IPS-18c (cell line): ENCODE data around the gene KIF17.
A peak's percentile ranks its signal among the peaks of the same experiment; 100 is the strongest.

Experiments
- H3K4me3 ChIP-seq: 2 replicates; pipeline ENCODE4 v1.7.0; 2013; ENCODE audit warnings: low read depth, mild to moderate bottlenecking, low read length, moderate library complexity; ENCODE audit not compliant: insufficient read depth
- H3K9me3 ChIP-seq: one replicate; pipeline ENCODE4 v1.6.1; 2013; ENCODE audit warnings: mild to moderate bottlenecking, low read length, moderate library complexity; ENCODE audit not compliant: control insufficient read depth, insufficient read depth

KIF17 gene

DNA sequence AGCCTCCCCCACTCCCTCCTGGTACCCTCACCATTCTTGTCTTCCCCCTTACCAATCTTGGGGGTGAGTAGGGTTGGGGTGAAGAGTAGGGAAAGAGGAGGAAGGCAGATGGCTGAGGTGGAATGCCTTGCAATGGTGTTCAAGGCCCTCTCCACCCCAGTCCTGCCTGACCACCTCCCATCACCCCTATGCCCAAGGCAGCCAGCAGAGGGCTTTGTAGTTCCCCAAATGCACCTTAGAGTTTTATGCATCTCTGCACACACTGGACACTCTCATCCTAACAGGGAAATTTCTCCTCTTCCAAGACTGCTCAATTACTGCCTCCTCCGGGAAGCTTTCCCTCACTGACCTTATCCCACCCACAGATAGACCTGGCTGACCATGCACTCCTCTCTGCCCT is 15.4 kb downstream of the KIF17 start:
- H3K4me3 ChIP-seq = no peak overlapping the region
- no peaks in the 10 kb centered on the region for H3K9me3 ChIP-seq

DNA sequence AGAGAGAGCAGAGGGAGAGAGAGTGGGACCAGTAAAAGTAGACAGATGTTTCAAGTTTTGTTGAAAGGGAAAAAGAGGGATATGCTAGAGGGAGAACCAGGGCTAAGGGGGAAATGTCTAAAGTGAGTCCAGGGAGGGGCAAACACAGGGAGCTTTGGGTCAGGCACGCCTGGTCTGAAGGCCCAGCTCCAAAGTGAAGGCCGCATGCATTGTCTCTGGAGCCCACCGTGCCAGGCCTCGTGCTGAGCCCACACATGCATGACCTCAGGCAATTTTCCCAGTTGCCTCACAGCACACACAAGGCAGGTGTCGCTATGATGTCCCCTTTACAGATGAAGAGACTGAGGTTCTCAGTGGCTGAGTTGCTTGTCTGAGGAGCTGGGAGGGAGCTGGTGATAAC is 16.0 kb downstream of the KIF17 start:
- no peak overlapping the region for H3K4me3 ChIP-seq
- no peaks in the 10 kb centered on the region for H3K9me3 ChIP-seq

DNA sequence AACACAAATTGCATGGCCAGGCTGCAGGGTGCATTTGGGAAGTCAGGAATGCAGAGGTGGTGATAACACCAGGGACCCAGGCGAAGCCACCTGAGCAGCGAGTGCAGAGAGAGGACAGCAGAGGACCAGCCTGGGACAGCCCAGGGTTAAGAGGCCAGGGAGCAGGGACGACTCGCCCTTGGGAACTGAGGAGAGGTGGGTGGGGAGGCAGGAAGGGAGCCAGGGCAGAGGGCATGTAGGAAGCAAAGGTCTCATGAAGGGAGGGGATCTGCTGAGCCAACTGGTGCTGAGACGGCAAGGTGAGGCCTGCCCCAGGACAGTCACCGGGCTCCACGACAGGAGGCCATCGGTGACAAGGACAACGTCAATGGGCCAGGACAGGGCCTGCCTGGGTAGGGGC is 16.4 kb downstream of the KIF17 start:
- Histone ChIP-seq H3K9me3 (no peaks in the 10 kb centered on the region), H3K4me3 (no peak overlapping the region)

DNA sequence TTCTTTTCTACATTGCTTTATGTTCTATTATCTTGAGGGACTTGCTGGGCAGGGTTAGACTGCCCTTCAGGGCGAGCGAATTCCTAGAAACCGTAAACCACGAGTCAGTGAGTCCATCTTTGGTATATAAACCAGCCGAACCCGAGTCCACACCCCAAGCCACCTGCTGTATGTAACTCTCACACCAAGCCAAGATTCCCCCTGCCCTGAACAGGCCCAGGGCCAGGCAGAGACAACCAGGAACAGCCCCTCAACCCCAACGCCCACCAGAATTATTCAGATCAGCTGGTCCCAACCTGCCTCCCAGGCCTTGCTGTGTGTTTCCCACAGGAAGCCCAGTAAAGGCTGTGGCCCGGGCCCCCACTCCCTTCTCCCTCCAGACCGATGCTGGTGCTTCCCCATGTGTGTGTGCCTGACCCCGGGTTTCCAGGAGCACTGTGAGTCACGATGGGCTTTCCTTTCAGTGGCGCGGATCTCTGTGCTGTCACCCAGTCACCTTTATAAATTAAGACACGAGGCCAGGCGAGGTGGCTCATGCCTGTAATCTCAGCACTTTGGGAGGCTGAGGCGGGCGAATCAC is 17.1 kb downstream of the KIF17 start:
- no peaks in the 10 kb centered on the region for H3K9me3 ChIP-seq
- no peak overlapping the region for H3K4me3 ChIP-seq

DNA sequence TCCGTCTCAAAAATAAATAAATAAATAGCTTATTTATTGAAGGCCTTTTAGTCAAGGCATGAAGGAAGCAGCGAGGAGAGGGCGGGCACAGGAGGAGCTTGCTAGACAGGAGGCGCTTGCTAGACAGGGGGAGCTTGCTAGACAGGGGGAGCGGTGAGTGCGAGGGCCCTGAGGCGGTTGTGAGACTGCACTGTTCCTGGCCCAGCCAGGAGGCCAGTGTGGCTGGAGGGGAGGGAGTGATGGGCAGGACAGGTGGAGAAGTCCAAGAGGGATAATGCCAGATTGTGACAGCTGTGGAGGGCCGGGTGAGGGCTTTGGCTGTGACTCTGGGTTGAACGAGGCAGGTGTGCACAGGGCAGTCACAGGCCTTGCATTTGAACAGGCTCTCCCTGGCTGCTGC is 18.2 kb downstream of the KIF17 start:
- Histone ChIP-seq H3K4me3 (no peak overlapping the region), H3K9me3 (no peaks in the 10 kb centered on the region)

DNA sequence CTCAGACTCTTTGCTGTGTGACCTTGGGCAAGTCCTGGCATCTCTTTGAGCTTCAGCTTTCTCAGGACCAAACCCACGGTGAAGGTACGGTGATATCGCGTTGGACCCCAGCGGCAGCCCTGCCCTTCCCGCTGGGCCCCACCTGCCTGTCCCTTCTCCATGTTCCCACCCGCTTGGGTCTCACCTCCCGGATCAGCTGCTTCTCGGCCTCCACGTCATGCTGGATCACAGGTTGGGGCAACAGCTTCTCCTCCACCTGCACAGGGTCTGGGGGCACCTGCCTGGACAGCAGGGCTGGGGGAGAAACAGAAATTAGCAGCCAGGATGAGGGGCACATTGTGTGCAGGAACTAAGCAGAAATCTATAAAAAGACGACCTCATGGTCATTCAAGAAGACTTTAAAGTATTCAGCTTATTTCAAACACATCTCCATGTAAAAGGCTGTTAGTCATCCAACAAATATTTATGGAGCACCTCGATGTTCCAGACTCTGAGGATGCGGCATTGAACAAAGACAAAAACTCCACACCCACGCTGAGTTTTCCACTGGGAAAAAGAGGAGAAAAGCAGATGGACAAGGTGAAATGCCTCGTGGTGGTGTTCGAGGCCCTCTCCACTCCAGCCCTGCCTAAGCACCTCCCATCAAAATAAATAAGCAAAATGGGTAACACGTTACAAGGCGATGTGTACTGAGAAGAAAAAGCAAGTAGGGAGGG is 19.5 kb downstream of the KIF17 start:
- Histone ChIP-seq H3K4me3 (no peak overlapping the region), H3K9me3 (no peaks in the 10 kb centered on the region)

DNA sequence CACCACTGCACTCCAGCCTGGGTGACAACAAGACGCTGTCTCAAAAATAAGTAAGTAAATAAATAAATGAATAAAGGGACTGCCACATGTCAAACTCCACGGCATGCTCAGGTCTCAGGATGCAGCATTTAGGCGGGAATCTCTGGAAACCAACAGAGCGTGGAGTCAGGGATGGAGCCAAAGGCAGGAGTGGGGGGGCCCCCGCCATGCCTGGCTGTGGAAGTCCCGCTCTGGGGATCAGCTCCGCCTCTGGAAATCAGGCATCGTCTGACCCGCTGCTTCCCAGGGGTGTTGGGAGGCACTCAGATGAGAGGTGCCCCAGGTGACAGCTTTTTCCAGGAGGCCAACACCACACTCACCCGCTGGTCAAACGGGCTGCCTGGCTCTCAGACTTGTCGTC is 20.2 kb downstream of the KIF17 start:
- H3K9me3 ChIP-seq = no peaks in the 10 kb centered on the region
- no peak overlapping the region for H3K4me3 ChIP-seq

DNA sequence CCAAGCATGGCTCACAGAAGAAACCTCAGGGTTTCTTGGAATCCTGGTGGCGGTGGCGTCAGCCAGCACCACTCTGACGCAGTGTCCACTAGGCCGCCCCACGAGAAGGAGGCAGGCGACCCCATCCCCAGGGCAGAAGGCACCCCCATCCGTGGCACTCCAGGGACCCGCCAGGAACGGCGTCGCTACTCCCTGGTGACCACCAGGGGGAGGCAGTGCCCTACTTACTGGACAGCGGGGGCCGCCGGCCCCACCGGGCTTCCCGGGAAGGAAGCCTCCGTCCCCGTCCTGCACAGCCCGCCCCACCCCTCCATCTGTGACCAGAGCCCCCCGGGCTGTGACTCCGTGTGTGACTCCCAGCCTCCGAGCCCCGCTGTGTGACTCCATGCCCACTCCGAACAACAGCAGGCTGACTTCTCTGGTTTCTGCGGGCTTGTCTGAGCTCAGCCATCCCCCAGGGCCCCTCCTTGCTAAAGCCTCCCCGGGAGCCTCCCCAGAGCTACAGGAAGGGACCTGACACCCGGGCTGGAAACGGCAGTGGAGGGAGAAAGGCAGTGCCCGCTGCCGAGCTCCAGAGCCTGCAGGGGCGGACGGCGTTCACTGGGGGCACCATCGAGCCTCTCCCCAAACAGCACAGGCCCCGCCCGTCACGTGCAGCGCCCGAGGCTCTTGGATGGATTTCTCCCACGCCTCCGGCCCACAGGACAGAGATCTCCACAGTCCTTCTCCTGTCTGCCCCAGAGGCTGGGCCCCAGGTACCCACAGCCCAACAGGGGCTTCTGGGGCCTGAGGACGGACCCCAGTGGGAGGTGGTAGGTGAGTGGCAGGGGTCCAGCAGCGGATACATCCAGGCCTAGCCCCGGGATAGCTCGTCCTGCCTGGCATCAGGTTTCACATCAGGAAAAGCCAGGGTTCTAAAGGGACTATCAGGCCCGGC is 21.1 kb downstream of the KIF17 start:
- peak overlapping the region; percentile 73 for H3K4me3 ChIP-seq
- H3K9me3 ChIP-seq = no peaks in the 10 kb centered on the region

DNA sequence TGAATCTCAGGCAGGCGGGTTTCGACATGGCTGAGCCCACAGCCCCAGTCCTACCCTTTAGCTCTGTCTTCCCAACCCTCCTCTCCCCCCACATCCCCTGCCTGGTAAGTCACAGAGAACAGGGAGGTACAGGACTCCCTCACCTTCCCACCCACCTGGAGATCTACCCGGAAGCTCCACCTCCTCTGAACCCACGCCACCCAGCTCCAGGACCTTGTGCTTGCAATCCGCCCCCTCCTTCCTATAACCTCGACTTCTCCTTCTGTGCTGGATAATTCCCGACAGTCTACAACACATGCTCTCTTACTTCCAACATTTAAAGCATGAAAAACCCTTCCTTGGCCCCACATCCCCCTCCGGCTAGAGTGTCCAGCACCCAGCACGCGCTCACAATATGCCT is 22.3 kb downstream of the KIF17 start:
- no peak overlapping the region for H3K4me3 ChIP-seq
- no peaks in the 10 kb centered on the region for H3K9me3 ChIP-seq

DNA sequence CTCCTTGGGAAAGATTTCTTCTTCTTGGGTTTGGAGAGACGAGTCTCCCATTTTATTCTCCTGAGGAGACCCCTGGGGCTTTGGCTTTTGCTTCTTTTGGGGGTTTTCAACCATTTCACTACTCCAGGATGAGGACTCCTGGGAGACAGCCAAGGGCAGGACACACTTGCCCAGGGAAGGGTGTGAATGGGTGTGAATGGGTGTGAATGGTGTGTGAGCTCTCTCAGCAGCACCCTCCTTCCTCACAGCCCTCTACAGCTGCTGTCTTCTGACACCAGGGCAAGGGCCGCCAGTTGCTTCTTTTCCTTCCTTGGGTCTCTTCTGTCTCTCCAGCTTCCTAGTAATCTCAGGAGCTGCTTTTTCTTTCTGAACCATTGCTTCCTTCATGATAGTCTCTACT is 24.2 kb downstream of the KIF17 start:
- Histone ChIP-seq H3K4me3 (no peak overlapping the region), H3K9me3 (no peaks in the 10 kb centered on the region)

DNA sequence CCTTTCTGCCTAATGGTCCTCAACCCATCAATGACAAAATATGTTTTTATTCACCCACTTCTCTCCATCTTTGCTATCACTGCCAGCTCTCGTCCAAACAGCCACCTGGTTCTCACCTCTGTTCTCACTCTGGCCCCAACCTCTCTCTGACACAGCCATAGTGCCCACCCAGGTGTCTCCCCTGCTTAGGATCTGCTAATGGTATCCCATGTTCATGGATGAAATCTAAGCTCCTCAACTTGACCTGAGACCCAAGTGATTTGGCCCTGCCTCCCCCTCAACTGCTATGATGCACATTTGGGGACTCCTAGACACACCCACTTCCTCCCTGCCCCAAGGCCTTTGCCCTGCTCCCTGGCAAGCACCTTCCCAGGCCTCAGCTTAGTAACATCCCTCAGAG is 25.9 kb downstream of the KIF17 start:
- H3K4me3 ChIP-seq = no peak overlapping the region

DNA sequence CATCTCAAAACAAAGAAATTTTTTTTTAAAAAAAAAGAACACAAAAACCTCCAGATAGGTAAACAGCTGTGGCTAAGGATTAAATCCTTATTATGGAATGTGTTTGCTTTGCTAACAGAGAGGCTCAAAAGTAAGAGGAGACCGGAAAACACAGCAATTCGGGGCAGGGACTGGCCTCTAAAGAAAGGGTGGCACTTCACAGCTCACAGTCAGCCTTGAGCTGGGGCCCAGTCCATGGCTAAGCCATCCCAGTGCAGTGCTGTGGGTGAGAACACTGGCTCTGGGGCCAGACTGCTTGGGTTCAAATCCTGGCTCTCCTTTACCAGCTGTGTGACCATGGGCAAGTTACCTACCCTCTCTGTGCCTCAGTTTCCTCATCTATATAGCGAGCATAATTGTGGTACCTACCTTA is 28.2 kb downstream of the KIF17 start:
- no peak overlapping the region for H3K4me3 ChIP-seq
- no peaks in the 10 kb centered on the region for H3K9me3 ChIP-seq

More for the DNA sequence above, 25.9 kb downstream of the KIF17 start:
- H3K9me3 ChIP-seq = no peaks in the 10 kb centered on the region

DNA sequence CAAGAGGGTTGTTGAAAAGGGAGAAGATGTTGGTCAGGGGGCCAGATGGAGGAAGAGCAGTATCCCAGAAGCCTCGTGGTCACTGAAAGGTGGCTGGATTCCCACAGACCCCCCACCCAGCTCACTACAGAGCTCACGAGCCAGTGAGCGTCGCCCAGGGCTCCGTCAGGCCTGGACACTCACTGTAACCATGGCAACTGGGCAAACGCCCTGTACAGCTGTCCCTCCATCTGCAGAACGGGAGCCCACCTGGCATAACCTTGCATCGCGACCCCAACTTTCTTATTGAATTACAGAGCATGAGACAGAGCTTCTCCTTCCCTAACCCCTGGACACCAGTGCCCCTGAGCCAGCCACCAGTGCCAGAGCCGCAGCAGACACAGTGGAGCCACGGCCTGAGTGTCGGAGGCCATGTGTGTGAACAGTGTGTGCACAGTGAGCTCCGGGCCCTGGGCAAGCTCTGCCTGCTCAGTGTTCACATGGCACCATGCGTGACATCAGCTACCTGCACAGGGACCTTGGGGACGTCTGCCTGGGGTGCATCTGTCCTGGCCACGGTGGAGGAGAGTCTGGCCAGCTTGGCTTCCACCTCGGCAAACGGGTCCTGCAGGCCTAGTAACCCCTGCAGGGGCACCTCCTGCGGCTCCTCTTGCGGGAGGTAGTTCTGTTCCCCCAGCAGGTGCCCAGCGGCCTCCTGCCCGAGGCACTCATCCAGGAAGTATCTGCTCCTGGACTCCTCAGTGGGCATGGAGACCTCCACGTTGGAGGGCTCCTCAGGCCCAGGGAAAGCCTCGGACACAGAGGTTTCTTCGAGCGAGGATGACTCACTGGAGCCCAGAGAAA is 30.7 kb downstream of the KIF17 start:
- H3K4me3 ChIP-seq = no peak overlapping the region

DNA sequence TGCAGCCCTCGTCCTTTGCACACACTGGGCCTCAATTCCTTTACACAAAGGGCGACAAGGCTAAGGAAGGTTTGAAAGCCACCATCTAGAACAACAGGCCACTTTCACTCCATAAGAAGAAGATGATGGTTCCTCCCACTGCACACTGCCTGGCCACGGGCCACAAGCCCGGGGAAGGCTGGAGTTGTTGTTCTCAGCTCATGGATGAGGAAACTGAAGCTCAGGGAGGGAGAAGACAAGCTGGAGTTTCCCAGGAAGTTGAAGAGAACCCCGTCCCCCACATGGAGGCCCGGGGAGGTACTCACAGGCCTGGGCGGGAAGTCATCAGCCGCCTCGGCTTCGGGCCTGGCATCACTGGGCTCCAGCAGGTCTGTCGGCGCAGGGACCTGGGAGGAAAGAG is 32.1 kb downstream of the KIF17 start:
- Histone ChIP-seq H3K9me3 (no peaks in the 10 kb centered on the region), H3K4me3 (no peak overlapping the region)

More for the DNA sequence above, 30.7 kb downstream of the KIF17 start:
- no peaks in the 10 kb centered on the region for H3K9me3 ChIP-seq

DNA sequence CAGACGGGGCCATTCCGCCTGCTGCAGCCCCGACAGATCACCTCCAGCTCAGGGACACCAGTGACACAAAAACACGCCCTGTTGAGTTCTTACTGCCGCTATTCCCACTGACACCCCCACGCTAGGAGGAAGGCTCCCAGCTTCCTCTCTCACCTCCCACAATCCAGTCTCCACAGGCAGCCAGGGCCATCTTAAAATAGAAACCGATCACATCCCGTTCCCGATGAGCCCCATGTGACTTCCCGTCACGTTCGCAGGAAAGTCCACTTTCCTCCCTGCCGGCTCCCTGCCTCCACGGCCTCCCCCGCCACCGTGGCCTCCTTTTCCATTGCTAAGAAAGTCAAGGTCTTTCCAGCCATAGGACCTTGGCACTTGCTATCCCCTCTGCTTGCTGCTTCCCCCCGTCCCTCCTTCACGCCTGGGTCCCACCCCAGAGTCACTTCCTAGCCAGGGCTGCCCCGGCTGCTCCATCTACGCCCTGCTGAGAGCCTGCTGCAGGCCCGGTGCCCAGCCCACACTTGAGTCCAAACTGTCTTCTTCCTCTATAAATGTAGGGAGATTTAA is 32.6 kb downstream of the KIF17 start:
- H3K9me3 ChIP-seq = no peaks in the 10 kb centered on the region
- no peak overlapping the region for H3K4me3 ChIP-seq

DNA sequence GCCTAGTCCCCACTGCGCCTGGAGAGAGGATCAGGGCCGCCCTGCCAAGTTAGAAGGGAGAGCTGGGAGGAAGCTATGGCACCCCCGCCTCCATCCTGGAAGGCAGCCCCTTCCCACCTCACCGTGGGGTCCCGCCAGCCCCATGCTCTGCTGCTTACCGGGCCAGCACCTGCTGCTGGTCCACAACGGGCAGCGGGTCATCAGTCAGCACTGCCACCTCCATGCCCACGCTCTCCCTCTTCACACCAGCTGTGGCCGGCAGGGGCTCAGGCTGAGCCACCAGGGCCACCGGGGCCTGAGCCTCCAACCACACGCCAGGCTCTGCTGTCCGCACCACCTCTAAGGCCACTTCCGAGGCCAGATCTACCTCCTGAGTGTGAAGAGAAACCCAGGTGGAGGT is 33.2 kb downstream of the KIF17 start:
- Histone ChIP-seq H3K9me3 (no peaks in the 10 kb centered on the region), H3K4me3 (no peak overlapping the region)

DNA sequence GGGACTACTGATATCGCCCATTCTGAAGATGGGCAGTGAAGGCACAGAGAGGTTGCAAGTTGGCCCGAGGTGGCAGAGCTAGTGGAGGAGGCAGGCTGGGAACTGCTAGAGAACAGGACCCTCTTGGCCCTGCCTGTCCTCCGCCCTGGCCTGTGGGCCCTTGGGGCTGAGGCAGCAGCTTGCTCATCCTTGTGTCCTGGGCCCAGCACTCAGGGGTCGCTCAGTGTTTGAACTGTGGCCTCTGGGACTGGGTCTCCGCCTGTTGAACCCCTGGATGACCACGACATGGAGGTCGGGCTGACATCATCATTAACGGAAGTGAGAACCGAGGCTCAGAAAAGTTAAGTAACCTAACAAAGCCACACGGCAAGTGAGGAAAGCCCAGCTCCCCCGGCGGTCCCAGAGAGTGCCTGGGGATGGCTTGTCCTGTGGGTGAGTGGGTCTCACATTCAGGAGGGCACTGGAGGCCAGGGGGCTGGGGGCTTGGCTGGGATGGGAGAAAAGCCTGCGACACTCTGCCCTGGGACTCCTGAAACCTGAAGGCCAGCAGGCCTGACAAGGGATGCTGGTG is 33.7 kb downstream of the KIF17 start:
- Histone ChIP-seq H3K9me3 (no peaks in the 10 kb centered on the region), H3K4me3 (no peak overlapping the region)
